HG03196 (cell line): Measurements from ENCODE around the gene ASCC2.

Experiments
- ATAC-seq: cut with Tn5 transposase; IDR thresholded peaks from one replicate; pipeline ENCODE4 v1.9.1; 2021; ENCODE audit not compliant: unreplicated experiment

The ASCC2 gene

DNA sequence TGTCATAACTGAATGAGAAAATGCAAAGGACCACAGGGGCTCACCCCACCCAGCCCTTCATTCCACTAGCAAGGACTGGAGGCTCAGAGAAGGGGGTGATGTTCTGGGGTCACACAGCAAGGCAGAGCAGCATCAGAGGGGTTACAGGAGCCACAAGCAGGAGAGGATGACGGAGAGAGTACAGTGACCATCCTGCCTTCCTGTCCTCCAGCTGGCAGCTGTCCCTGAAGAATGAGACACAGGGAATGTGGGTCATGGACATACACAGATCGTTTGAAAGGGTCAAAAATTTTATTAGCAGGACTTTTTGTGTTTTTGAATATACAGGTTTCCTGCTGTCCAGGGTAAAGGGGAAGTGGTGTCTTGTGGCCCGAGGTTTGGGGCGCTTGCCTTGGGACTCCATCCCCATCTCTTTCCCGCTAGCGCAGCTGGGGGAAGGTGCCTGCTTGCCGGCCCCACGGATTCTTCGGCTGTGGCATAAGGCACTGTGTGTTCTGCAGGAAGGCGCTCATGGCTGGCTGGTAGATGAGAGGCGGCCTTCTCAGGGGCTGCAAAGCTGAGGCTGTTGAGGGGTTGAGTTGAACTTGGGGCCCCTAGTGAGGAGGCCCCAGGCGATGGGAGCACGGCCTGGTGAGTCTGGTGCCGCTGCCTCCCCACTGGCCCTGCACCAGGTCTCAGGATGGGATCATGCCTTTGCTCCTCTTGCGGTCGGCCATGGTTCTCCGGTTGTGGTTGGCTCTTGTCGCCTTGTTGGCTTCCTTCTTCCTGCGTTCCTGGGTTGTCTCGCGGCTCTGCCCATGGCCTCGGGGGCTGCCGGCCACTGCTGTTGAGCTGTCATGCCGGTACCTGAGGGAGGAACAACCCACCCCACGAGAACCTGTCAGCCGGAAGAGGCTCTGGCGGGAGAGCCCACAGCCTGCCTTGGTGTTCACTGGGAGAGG lies 49.5 kb downstream of the ASCC2 start:
- ATAC-seq: no peak

DNA sequence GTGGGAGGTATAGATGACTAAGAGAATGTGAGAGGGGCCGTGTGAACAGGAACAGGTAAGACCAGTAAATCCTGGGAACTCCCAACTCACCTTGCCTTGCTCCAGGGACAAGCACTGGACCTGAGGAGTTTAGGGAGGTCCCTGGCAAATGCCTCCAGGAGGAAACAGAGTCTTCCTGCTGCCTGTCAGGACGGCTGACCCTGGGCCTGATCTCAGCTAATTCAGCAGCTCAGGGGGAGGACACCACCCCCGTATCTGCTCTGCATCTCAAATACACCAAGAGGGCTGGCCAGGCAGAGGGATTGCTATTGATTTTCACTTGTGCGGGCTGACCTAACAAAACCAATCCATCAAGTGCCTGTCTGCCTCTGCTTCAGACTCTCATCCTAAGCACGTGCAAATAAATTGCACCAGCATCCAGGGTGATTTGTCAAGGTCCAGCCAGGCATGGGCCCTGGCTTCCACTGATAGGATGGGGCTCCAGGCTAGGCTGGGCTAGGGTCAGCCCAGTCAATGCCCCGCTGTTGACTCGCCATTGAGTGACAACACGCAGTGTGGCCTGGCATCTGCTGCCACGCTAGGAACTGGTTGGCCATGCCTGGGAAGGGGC lies 50.6 kb downstream of the ASCC2 start:
- no peak for ATAC-seq

DNA sequence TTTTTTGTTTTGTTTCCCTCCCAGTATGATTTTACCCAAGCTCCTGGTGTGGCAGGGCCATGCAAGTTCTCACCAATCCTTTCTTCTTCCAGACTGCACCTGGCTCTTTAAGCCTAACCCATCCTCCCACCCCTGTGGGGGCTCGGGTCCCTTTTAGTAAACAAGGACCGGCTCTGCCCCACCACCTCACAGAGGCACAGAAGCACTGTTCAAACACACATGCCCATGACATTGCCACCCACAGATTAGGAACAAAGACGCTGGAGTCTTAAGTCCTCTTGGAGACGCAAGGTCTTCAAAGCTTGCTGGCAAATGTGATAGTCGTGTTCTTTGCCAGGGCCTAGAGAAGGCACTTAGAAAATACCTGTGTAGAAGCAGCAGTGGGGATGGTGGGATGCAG lies 52.0 kb downstream of the ASCC2 start:
- ATAC-seq: no peak

DNA sequence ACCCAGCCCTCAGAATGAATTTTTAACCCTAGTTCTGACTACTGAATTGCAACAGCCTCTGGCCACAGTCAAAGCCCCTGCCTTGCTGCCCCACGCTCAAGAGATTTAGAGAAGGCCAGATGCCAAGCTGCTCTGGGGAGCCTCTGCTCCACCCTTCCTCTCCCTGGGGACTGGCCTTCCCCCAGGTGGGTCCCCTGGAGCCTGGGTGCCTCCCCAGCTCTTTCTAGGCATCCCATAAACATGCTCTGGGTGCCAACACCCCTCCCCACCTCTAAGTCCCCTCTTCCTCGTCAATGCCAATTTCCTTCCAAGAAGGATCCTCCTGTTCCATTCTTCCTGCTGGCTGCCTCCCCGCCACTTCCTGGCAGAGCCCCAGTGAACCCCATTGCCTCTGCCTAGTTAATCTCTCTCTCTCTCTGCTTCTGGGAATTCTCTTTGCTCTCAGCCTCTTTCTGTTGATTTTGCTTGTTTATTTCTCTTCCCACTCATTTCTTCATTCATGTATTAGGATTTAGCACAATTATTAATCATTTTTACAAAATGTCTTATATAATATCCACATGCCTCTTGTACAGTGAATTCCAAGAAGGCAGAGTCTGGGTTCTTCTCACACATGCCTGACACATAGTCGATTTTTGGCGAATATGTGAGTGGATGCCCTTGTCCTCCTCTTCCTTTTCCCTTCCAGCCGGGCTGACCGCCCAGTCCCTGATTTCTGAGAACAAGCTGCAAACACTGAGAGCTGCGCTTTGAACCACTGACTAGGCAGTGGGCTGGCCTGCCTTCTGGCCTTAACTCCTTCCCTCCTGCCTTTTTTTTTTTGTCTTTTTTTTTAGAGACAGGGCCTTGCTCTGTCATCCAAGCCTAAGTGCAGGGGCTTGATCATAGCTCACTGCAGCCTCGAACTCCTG lies 53.4 kb downstream of the ASCC2 start:
- no peak for ATAC-seq

- ATAC-seq: no peak
Observed at GRCh38 chr22:29782061-29782845, 55.8 kb downstream of the ASCC2 start.

GRCh38 chr22:29780748-29781676 lies 57.1 kb downstream of the ASCC2 start:
- no peak for ATAC-seq

DNA sequence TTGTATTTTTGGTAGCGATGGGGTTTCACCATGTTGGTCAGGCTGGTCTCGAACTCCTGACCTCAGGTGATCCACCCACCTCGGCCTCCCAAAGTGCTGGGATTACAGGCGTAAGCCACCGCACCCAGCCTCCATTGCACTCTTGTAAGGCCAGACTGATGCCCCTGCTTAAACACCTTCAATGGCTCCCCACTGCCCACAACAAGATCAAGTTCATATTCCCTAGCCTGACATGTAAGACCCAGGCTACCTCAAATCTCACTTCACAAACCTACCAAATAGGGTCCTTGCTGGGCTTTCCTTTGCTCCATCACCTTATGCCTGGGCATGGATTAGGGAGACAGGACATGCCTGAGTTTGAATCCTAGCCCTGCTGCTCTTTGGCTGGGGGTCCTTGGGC lies 57.9 kb downstream of the ASCC2 start:
- ATAC-seq: no peak

- ATAC-seq: no peak
Observed at GRCh38 chr22:29773233-29773632, 64.8 kb downstream of the ASCC2 start.

GRCh38 chr22:29772170-29772641 lies 65.9 kb downstream of the ASCC2 start:
- ATAC-seq: no peak

DNA sequence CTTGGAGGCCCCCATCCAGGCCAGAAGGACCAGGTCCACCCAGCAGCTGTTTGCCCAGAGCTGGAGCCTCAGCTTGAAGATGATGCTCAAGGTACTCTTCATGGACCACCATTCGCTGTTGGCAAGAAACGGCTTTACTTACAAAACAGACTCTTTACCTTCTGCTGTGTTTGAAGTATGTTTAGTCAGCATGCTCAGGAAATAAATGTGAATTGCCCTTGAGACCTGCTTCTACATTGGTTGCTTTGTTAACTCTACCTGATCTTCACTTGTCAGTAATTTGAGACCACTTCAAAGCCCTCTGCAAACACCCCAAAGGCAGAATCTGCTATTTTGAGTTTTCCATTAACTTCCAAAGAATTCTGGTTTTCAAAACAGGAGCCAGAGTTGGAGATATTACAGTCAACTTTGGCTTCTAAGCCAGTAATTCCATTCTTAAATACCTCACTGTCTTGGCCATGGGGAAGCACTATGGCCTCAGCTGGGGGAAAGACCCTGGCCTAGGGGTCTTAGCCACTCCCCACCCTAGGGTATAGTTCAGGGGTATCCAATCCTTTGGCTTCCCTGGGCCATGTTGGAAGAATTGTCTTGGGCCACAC lies 68.3 kb downstream of the ASCC2 start:
- no peak for ATAC-seq

GRCh38 chr22:29768052-29768693 lies 69.9 kb downstream of the ASCC2 start:
- no peak for ATAC-seq

GRCh38 chr22:29767171-29768051 lies 70.7 kb downstream of the ASCC2 start, which contains the start of gene UQCR10:
Gene UQCR10 (plus strand): TSS chr22:29767369. CDS start chr22:29767399, 30 bp downstream.
- ATAC-seq: peak; percentile 63

DNA sequence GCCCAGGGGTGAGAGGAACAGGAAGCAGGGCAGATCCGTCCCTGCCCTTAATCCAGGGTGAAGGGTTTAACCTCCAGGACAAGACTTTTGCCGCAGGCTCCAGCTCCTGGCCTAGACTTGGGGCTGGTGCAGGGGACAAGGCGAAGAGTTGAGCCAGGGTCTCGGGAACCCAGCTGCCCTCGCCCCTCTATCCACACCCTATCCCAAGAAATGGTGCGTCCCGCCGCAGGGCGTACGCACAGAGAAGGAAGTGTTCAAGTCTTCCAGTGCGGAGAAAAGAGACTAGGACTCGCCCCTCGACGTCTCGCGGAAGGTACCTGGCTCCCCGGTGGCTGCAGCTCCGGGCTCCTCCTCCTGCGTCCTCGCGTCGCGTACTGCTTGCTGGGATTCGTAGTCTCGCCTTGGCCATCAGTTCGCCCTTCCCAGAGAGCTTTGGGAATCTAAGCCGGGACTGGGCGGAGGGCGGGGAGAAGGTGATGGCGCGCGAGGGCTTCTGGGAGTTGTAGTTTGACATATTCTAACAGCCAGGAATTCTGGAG lies 71.4 kb downstream of the ASCC2 start, which contains the start of gene ZMAT5:
TSS of gene ZMAT5 (minus strand) at position 376 of the 539 bp plus-strand sequence. CDS start 18,463 bp downstream, outside the sequence.
- ATAC-seq: peak; percentile 92

DNA sequence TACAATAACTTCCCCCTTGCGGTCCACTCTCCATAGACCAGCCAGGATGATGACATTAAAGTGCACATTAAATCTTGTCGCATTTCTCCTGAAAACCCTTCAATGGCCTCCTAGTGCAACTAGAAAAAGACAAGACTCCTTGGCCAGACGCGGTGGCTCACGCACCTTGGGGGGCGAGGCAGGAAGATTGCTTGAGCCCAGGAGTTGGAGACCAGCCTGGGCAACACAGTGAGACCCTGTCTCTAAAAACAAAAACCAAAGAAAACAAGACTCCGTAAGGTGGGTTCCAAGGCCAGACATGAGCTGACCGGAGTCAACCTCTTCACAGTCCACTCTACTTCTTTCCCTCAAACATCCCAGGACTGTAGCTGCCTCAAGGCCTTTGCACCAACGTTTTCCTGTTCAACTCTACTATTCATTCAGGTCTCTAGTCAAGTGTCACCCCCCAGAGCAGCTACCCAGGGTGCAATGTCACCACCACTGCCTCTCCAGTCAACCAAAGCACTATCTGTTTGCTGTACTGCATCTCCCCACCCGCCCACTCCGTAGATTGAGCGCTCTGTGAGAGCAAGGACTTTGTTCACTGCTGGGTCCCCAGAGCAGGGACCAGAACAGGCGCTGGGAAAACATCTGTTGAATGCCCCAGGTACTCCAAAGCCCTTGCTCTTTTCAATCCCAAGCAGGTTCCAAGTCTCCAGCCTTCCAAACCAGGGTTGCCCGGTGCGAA lies 72.0 kb downstream of the ASCC2 start:
- ATAC-seq: no peak

DNA sequence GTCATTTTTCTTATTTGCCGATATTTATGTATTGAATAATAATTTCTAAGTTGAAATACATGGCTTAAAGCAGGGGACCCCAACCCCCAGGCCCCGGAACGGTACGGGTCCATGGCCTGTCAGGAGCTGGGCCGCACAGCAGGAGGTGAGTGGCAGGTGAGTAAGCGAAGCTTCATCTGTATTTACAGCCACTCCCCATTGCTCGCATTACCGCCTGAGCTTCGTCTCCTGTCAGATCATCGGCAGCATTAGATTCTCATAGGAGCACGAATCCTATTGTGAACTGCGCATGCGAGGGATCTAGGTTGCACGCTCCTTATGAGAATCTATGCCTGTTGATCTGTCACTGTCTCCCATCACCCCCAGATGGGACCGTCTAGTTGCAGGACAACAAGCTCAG lies 75.8 kb downstream of the ASCC2 start:
- ATAC-seq: no peak

- ATAC-seq: no peak
Observed at GRCh38 chr22:29758959-29759358, 79.1 kb downstream of the ASCC2 start.
